HepG2 (cell line): Measurements from ENCODE around the gene NCKAP5L. TPM values are rescaled to one million over a fixed set of nuclear protein-coding genes. Genes with fewer than 3 reads are reported as not detected.

Source experiments
- ATAC-seq: fragments of 200-7000 bp; cut with Tn5 transposase; 3 replicates; pipeline ENCODE4 v1.9.1; 2020; ENCODE audit warnings: mild to moderate bottlenecking, moderate library complexity
- BruUV-seq: library from RNA; stranded (reverse); fragments of 400-500 nt; replicated peaks from 2 replicates; lab custom pipeline; 2021; lab: Mats Ljungman, UMichigan
- CTCF ChIA-PET: fragments of 300-600 bp; formaldehyde crosslinking; extraction: SDS; loops from one replicate; lab custom pipeline; 2021; ENCODE audit warnings: low total read pairs, inconsistent platforms, low intra/inter-chr PET ratio; lab: Yijun Ruan, JAX
- POLR2A ChIA-PET: fragments of 350-600 bp; sonication (Branson Sonifier 250); formaldehyde crosslinking; loops from one replicate; lab custom pipeline; 2020; ENCODE audit warnings: antibody characterized with exemption, inconsistent platforms; lab: Yijun Ruan, JAX
- DNase-seq: peaks from one replicate; pipeline ENCODE4 v3.0.0-alpha.2; 2015; ENCODE audit warnings: low spot score
- FAIRE-seq: peaks from 3 replicates; lab custom pipeline; 2011; peaks lifted over from hg19 to GRCh38; lab: Jason Lieb, UNC
- H2AFZ ChIP-seq: one replicate; pipeline ENCODE4 v1.6.1; 2011; ENCODE audit warnings: low read length, inconsistent platforms
- H3K27ac ChIP-seq: fragments of 300-600 bp; 3 replicates; pipeline ENCODE4 v1.8.0; 2011; ENCODE audit warnings: mixed run types, mild to moderate bottlenecking, mixed read lengths, low read length, inconsistent platforms; ENCODE audit not compliant: insufficient read depth; ENCODE audit errors: extremely low read length
- H3K27me3 ChIP-seq, 2 experiments: fragments of 200-600 bp in 1 of 2; 2 replicates in 1 of 2; 3 replicates in 1 of 2; pipeline versions ENCODE4 v1.6.0 to v1.8.0; 2011; ENCODE audit warnings: low read length in 2 of 2, mild to moderate bottlenecking in 2 of 2, moderate library complexity in 2 of 2, inconsistent platforms in 1 of 2; ENCODE audit not compliant: insufficient read depth in 2 of 2, control insufficient read depth in 1 of 2
- H3K36me3 ChIP-seq, 2 experiments: fragments of 200-600 bp in 1 of 2; replicated peaks in 1 of 2; 2 replicates in 1 of 2; 3 replicates in 1 of 2; pipeline versions ENCODE4 v1.5.1 to v1.8.0; 2011; ENCODE audit warnings: low read length in 2 of 2, inconsistent platforms in 1 of 2; ENCODE audit not compliant: insufficient read depth in 2 of 2, control insufficient read depth in 1 of 2
- H3K4me1 ChIP-seq: 2 replicates; pipeline ENCODE4 v1.5.1; 2012; ENCODE audit warnings: low read length, inconsistent platforms; ENCODE audit not compliant: insufficient read depth
- H3K4me2 ChIP-seq: 2 replicates; pipeline ENCODE4 v1.6.0; 2011; ENCODE audit warnings: low read depth, low read length, inconsistent platforms
- H3K4me3 ChIP-seq, 3 experiments: fragments of 200-600 bp in 1 of 3; sonication (generic), shearing (Covaris generic) in 1 of 3; replicated peaks in 1 of 3; 2 replicates each; pipeline ENCODE4 v1.5.1; 2011 to 2016; ENCODE audit warnings: low read length in 3 of 3, inconsistent platforms in 2 of 3, low read depth in 2 of 3, mild to moderate bottlenecking in 2 of 3, control low read depth in 1 of 3, mixed read lengths in 1 of 3; ENCODE audit not compliant: insufficient read depth in 1 of 3
- H3K79me2 ChIP-seq: one replicate; pipeline ENCODE4 v1.6.1; 2011; ENCODE audit warnings: low read length, inconsistent platforms; ENCODE audit not compliant: insufficient read depth
- H3K9ac ChIP-seq: 2 replicates; pipeline ENCODE4 v1.6.0; 2011; ENCODE audit warnings: mild to moderate bottlenecking, low read depth, low read length, inconsistent platforms; ENCODE audit not compliant: insufficient read depth
- H3K9me3 ChIP-seq: 2 replicates; pipeline ENCODE4 v1.5.1; 2012; ENCODE audit warnings: mild to moderate bottlenecking, low read length
- H4K20me1 ChIP-seq: 2 replicates; pipeline ENCODE4 v1.6.0; 2011; ENCODE audit warnings: inconsistent platforms, mild to moderate bottlenecking, low read length, moderate library complexity; ENCODE audit not compliant: insufficient read depth
- CREB1 ChIP-seq, 2 experiments: fragments of 450-650 bp in 1 of 2; IDR thresholded peaks; 2 replicates each; pipeline ENCODE4 v1.6.1; 2016 to 2017; ENCODE audit warnings: control low read depth in 1 of 2, mild to moderate bottlenecking in 1 of 2, missing compliant biosample characterization in 1 of 2, missing genetic modification characterization in 1 of 2
- DR1 ChIP-seq: sonication (generic); formaldehyde crosslinking; IDR thresholded peaks from 2 replicates; pipeline ENCODE4 v1.8.0; 2021; ENCODE audit warnings: mild to moderate bottlenecking, missing genetic modification reagents, inconsistent platforms
- DZIP1 ChIP-seq: sonication (generic); formaldehyde crosslinking; IDR thresholded peaks from 2 replicates; pipeline ENCODE4 v1.5.0; 2020; ENCODE audit warnings: mild to moderate bottlenecking, missing genetic modification reagents
- HOXA7 ChIP-seq: sonication (generic); formaldehyde crosslinking; IDR thresholded peaks from 2 replicates; pipeline ENCODE4 v1.8.1; 2022; ENCODE audit warnings: mild to moderate bottlenecking, missing genetic modification reagents, moderate library complexity
- KLF13 ChIP-seq: sonication (generic); formaldehyde crosslinking; IDR thresholded peaks from 2 replicates; pipeline ENCODE4 v1.4.0; 2020; ENCODE audit warnings: mild to moderate bottlenecking, missing genetic modification reagents
- MIER3 ChIP-seq: IDR thresholded peaks from 2 replicates; pipeline ENCODE4 v1.6.1; 2016; ENCODE audit warnings: missing compliant biosample characterization, borderline replicate concordance
- MTA1 ChIP-seq: sonication (generic); formaldehyde crosslinking; IDR thresholded peaks from 2 replicates; pipeline ENCODE4 v1.4.0; 2020; ENCODE audit warnings: missing genetic modification reagents, mild to moderate bottlenecking, borderline replicate concordance
- NFYC ChIP-seq: IDR thresholded peaks from 2 replicates; pipeline ENCODE4 v1.6.1; 2016; ENCODE audit warnings: missing genetic modification reagents, missing compliant biosample characterization
- U2AF2 ChIP-seq: fragments of 200-400 bp; formaldehyde crosslinking; IDR thresholded peaks from 2 replicates; pipeline ENCODE4 v1.6.1; 2017; ENCODE audit warnings: low read depth, mild to moderate bottlenecking, low read length
- YEATS2 ChIP-seq: sonication (generic); formaldehyde crosslinking; IDR thresholded peaks from 2 replicates; pipeline ENCODE4 v1.4.0; 2020; ENCODE audit warnings: missing genetic modification reagents, borderline replicate concordance
- ZNF326 ChIP-seq: sonication (generic); formaldehyde crosslinking; IDR thresholded peaks from 2 replicates; pipeline ENCODE4 v1.4.0; 2020; ENCODE audit warnings: missing genetic modification reagents, borderline replicate concordance
- ZNF44 ChIP-seq: sonication (generic); formaldehyde crosslinking; IDR thresholded peaks from 2 replicates; pipeline ENCODE4 v1.5.1; 2020; ENCODE audit warnings: mild to moderate bottlenecking, missing genetic modification reagents
- ZNF468 ChIP-seq: sonication (generic); formaldehyde crosslinking; IDR thresholded peaks from 2 replicates; pipeline ENCODE4 v1.8.0; 2022; ENCODE audit warnings: mild to moderate bottlenecking, moderate library complexity, missing genetic modification reagents
- ZNF549 ChIP-seq: sonication (generic); formaldehyde crosslinking; IDR thresholded peaks from 2 replicates; pipeline ENCODE4 v1.5.0; 2020; ENCODE audit warnings: missing genetic modification reagents
- ZNF782 ChIP-seq: sonication (generic); formaldehyde crosslinking; IDR thresholded peaks from 2 replicates; pipeline ENCODE4 v1.4.0; 2020; ENCODE audit warnings: missing genetic modification reagents, mild to moderate bottlenecking, borderline replicate concordance
- WGBS: methylation state at CpG from one replicate; pipeline ENCODE4 v1.1.6; 2017; ENCODE audit warnings: low lambda C conversion rate; 5-methylcytosine and 5-hydroxymethylcytosine counted together
- in situ Hi-C: cut with HindIII; loops from 2 replicates; pipeline ENCODE4 v1.10.0; 2017; ENCODE audit warnings: low pct_unique_long_range_greater_than_20kb; ENCODE audit not compliant: extremely low pct_ligation_motif_present
- intact Hi-C: fragments of 100-400 bp; cut with micrococcal nuclease; formaldehyde crosslinking; loops from one replicate; pipeline ENCODE4 v1.10.0; 2022; ENCODE audit not compliant: unreplicated experiment
- polyA plus RNA-seq, 8 experiments: library from polyadenylated mRNA; depleted of rRNA in 3 of 8; stranded (reverse) in 7 of 8; unstranded in 1 of 8; fragments of >200 nt; fragmentation: Illumina TruSeq in 4 of 8; extraction: Trizol in 4 of 8; gene quantifications; 2 replicates each; pipeline versions ENCODE4 v1.2.1 to v1.2.3, GENCODE V29; 2011 to 2016; ENCODE audit warnings: low read depth in 4 of 8, missing spikeins in 1 of 8, mixed read lengths in 1 of 8; ENCODE audit not compliant: insufficient read depth in 1 of 8
- total RNA-seq, 5 experiments: library from RNA; depleted of rRNA; stranded (reverse); fragments of >200 nt; fragmentation: Illumina TruSeq; extraction: Trizol; gene quantifications; 2 replicates each; pipeline ENCODE4 v1.2.3, GENCODE V29; 2016; ENCODE audit warnings: low read depth in 1 of 5
- TF ChIP-seq, protein P1 (sequence below): sonication (generic); formaldehyde crosslinking; IDR thresholded peaks from 2 replicates; pipeline ENCODE4 v1.8.1; 2022; ENCODE audit warnings: low read depth, mild to moderate bottlenecking, missing genetic modification reagents

Gene NCKAP5L
- total and polyA plus RNA-seq, 2 of the 13 experiments (the other 11 are each of a cell fraction or from before 2014, with no cell fraction given): 4.1 to 9.0 TPM

DNA sequence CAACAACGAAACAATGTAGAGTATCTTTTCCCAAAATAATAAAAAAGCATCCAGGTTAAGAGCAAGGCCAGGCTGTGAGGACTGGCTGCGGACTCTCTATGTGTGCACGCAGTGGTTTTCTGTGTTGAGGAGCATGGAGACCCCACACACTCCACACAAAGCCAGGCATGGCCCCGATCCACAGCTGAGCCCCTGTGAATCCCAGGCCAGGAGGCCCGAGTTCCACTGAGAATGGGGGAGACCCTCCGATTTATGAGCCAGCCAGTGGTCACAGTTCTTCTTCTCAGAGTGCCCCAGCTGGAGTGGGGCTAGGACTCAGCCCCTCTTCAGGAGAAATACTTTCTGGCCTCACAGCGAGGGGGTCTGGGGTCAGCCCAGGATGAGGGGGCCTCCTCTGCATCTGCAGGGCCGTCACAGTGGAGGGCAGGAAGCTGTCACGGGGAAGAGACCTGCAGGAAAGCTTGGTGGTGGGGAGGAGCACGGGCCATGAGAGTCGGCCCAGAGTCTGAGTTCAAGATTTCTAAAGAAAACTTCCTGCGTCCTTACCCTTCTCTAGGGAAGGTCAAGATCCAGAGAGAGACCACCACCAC is 20.1 kb downstream of the NCKAP5L start:
- Histone ChIP-seq H3K27ac (no peak overlapping the region), H3K9me3 (no peaks in the 10 kb centered on the region), H3K36me3 (peaks cover 5 to 30% of the 10 kb centered on the region in 2 experiments; a peak in 4 of 5 replicates), H3K79me2 (no peaks in the 10 kb centered on the region), H3K4me3 (no peak overlapping the region), H3K27me3 (no peaks in the 10 kb centered on the region), H3K4me2 (no peak overlapping the region), H4K20me1 (no peaks in the 10 kb centered on the region), H2AFZ (no peak overlapping the region), H3K4me1 (no peaks in the 10 kb centered on the region), H3K9ac (no peak overlapping the region)
- POLR2A ChIA-PET: no interaction called here
- DNase-seq: no peak
- BruUV-seq: no TSS peak
- TF ChIP-seq ZNF44 (CRISPR knock-in tag) (no peak), ZNF326 (no peak), HOXA7 (CRISPR knock-in tag) (no peak), ZNF782 (CRISPR knock-in tag) (no peak), DR1 (no peak), CREB1 (IDR thresholded peaks at IDR 0.05) (no peak), CREB1 (CRISPR knock-in tag; IDR thresholded peaks at IDR 0.05) (no peak), U2AF2 (no peak), ZNF549 (CRISPR knock-in tag) (no peak), YEATS2 (CRISPR knock-in tag) (no peak), DZIP1 (CRISPR knock-in tag) (no peak), MIER3 (CRISPR knock-in tag) (no peak), MTA1 (CRISPR knock-in tag) (no peak), KLF13 (no peak), ZNF468 (CRISPR knock-in tag) (no peak), NFYC (no peak)
- TF ChIP-seq, protein P1, sequence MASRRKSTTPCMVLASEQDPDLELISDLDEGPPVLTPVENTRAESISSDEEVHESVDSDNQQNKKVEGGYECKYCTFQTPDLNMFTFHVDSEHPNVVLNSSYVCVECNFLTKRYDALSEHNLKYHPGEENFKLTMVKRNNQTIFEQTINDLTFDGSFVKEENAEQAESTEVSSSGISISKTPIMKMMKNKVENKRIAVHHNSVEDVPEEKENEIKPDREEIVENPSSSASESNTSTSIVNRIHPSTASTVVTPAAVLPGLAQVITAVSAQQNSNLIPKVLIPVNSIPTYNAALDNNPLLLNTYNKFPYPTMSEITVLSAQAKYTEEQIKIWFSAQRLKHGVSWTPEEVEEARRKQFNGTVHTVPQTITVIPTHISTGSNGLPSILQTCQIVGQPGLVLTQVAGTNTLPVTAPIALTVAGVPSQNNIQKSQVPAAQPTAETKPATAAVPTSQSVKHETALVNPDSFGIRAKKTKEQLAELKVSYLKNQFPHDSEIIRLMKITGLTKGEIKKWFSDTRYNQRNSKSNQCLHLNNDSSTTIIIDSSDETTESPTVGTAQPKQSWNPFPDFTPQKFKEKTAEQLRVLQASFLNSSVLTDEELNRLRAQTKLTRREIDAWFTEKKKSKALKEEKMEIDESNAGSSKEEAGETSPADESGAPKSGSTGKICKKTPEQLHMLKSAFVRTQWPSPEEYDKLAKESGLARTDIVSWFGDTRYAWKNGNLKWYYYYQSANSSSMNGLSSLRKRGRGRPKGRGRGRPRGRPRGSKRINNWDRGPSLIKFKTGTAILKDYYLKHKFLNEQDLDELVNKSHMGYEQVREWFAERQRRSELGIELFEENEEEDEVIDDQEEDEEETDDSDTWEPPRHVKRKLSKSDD (CRISPR knock-in tag): no peak
- no peak for FAIRE-seq
- CTCF ChIA-PET: no interaction called here
- in situ Hi-C loops (no loop called here), intact Hi-C loops (no loop called here)
- ATAC-seq: no peak
- 96% methylated on average over 8 of the region's 12 CpGs for WGBS
